DOHH2 (cell line): Measurements from ENCODE around the gene ZNF354C.

Source experiments
- H3F3A ChIP-seq: fragments of 200-600 bp; sonication (generic), shearing (Covaris generic); 2 replicates; pipeline ENCODE4 v1.6.0; 2016; ENCODE audit warnings: antibody characterized with exemption, mild to moderate bottlenecking; ENCODE audit not compliant: control insufficient read depth, insufficient read depth
- H3K27ac ChIP-seq: fragments of 200-600 bp; sonication (generic); 2 replicates; pipeline ENCODE4 v1.5.1; 2014; ENCODE audit warnings: low read depth, mild to moderate bottlenecking, low read length, moderate library complexity
- H3K27me3 ChIP-seq: fragments of 200-600 bp; sonication (generic); 2 replicates; pipeline ENCODE4 v1.6.1; 2014; ENCODE audit warnings: mild to moderate bottlenecking, low read length, mixed read lengths; ENCODE audit not compliant: control insufficient read depth
- H3K36me3 ChIP-seq: fragments of 200-600 bp; sonication (generic); 2 replicates; pipeline ENCODE4 v1.6.1; 2014; ENCODE audit warnings: mild to moderate bottlenecking, low read length, moderate library complexity, mixed read lengths; ENCODE audit not compliant: control insufficient read depth
- H3K4me1 ChIP-seq: fragments of 200-600 bp; sonication (generic); 2 replicates; pipeline ENCODE4 v1.6.1; 2014; ENCODE audit warnings: mild to moderate bottlenecking, low read length, mixed read lengths; ENCODE audit not compliant: control insufficient read depth
- H3K4me2 ChIP-seq: fragments of 200-600 bp; sonication (generic); 2 replicates; pipeline ENCODE4 v1.6.0; 2014; ENCODE audit warnings: mild to moderate bottlenecking, low read length, moderate library complexity
- H3K4me3 ChIP-seq: fragments of 200-600 bp; sonication (generic); 2 replicates; pipeline ENCODE4 v1.5.1; 2014; ENCODE audit warnings: mild to moderate bottlenecking, low read length, mixed read lengths
- H3K79me2 ChIP-seq: fragments of 200-600 bp; sonication (generic); 2 replicates; pipeline ENCODE4 v1.6.1; 2014; ENCODE audit warnings: mild to moderate bottlenecking, low read length, mixed read lengths; ENCODE audit not compliant: control insufficient read depth
- H3K9me2 ChIP-seq: fragments of 200-600 bp; sonication (generic); replicated peaks from 2 replicates; pipeline ENCODE4 v1.6.1; 2014; ENCODE audit warnings: mild to moderate bottlenecking, low read length, mixed read lengths; ENCODE audit not compliant: control insufficient read depth
- H3K9me3 ChIP-seq: fragments of 200-600 bp; sonication (generic); 2 replicates; pipeline ENCODE4 v1.6.1; 2014; ENCODE audit warnings: antibody characterized with exemption, low read length, mixed read lengths; ENCODE audit not compliant: control insufficient read depth, insufficient read depth
- H4K20me1 ChIP-seq: fragments of 200-600 bp; sonication (generic); 2 replicates; pipeline ENCODE4 v1.6.0; 2014; ENCODE audit warnings: low read depth, mild to moderate bottlenecking, antibody characterized with exemption, low read length, moderate library complexity; ENCODE audit not compliant: control insufficient read depth, insufficient read depth
- CTCF ChIP-seq: fragments of 200-600 bp; sonication (generic); IDR thresholded peaks from one replicate; pipeline ENCODE4 v1.5.1; 2014; ENCODE audit warnings: antibody characterized with exemption, mild to moderate bottlenecking, low read depth, low read length; ENCODE audit not compliant: poor library complexity, severe bottlenecking
- EZH2phosphoT487 ChIP-seq: fragments of 200-600 bp; sonication (generic); IDR thresholded peaks from 2 replicates; pipeline ENCODE4 v1.6.1; 2017; ENCODE audit warnings: borderline replicate concordance, mild to moderate bottlenecking, antibody characterized with exemption, low read length, moderate library complexity, mixed read lengths

ZNF354C gene

GRCh38 chr5:179120951-179121666, 60.9 kb downstream of the ZNF354C start:
- no peak for TF ChIP-seq CTCF
- TF ChIP-seq EZH2phosphoT487 = no peak
- no peaks in the 10 kb centered on the region for H3K9me2 ChIP-seq
- H3K36me3 ChIP-seq = no peaks in the 10 kb centered on the region
- H3K4me1 ChIP-seq = no peaks in the 10 kb centered on the region
- no peak overlapping the region for H3K4me2 ChIP-seq
- no peak overlapping the region for H3K4me3 ChIP-seq
- no peaks in the 10 kb centered on the region for H4K20me1 ChIP-seq
- peaks cover 15% of the 10 kb centered on the region; the same call in 1 of the 2 replicates for H3K9me3 ChIP-seq
- no peaks in the 10 kb centered on the region for H3K27me3 ChIP-seq
- H3K27ac ChIP-seq = no peak overlapping the region
- no peaks in the 10 kb centered on the region for H3F3A ChIP-seq
- no peaks in the 10 kb centered on the region for H3K79me2 ChIP-seq

GRCh38 chr5:179121667-179122111, 61.5 kb downstream of the ZNF354C start:
- Histone ChIP-seq H3K4me2 (no peak overlapping the region), H3K4me3 (no peak overlapping the region), H3K9me2 (no peaks in the 10 kb centered on the region), H4K20me1 (no peaks in the 10 kb centered on the region), H3K9me3 (peaks cover 15% of the 10 kb centered on the region; the same call in 1 of the 2 replicates), H3F3A (no peaks in the 10 kb centered on the region), H3K27me3 (no peaks in the 10 kb centered on the region), H3K4me1 (no peaks in the 10 kb centered on the region), H3K36me3 (no peaks in the 10 kb centered on the region), H3K79me2 (no peaks in the 10 kb centered on the region), H3K27ac (no peak overlapping the region)
- no peak for TF ChIP-seq CTCF
- TF ChIP-seq EZH2phosphoT487 = no peak

- H4K20me1 ChIP-seq = no peaks in the 10 kb centered on the region
- peaks cover 15% of the 10 kb centered on the region; the same call in 1 of the 2 replicates for H3K9me3 ChIP-seq
- no peaks in the 10 kb centered on the region for H3F3A ChIP-seq
- H3K9me2 ChIP-seq = no peaks in the 10 kb centered on the region
- TF ChIP-seq CTCF = no peak
- TF ChIP-seq EZH2phosphoT487 = no peak
- H3K4me3 ChIP-seq = no peak overlapping the region
- no peak overlapping the region for H3K27ac ChIP-seq
- no peaks in the 10 kb centered on the region for H3K4me1 ChIP-seq
- H3K27me3 ChIP-seq = no peaks in the 10 kb centered on the region
- H3K79me2 ChIP-seq = no peaks in the 10 kb centered on the region
- no peaks in the 10 kb centered on the region for H3K36me3 ChIP-seq
- no peak overlapping the region for H3K4me2 ChIP-seq
Measured at GRCh38 chr5:179122411-179123108, 62.4 kb downstream of the ZNF354C start.
